22Rv1 (cell line): ENCODE data around the gene SPDYC.

Experiments
- ZFX ChIP-seq: fragments of 450-650 bp; IDR thresholded peaks from 2 replicates; pipeline ENCODE4 v1.6.1; 2017; ENCODE audit warnings: antibody characterized with exemption, borderline replicate concordance
- TF ChIP-seq, protein P1 (sequence below): fragments of 450-650 bp; IDR thresholded peaks from 2 replicates; pipeline ENCODE4 v1.5.1; 2017; ENCODE audit warnings: mild to moderate bottlenecking

- TF ChIP-seq, protein P1, sequence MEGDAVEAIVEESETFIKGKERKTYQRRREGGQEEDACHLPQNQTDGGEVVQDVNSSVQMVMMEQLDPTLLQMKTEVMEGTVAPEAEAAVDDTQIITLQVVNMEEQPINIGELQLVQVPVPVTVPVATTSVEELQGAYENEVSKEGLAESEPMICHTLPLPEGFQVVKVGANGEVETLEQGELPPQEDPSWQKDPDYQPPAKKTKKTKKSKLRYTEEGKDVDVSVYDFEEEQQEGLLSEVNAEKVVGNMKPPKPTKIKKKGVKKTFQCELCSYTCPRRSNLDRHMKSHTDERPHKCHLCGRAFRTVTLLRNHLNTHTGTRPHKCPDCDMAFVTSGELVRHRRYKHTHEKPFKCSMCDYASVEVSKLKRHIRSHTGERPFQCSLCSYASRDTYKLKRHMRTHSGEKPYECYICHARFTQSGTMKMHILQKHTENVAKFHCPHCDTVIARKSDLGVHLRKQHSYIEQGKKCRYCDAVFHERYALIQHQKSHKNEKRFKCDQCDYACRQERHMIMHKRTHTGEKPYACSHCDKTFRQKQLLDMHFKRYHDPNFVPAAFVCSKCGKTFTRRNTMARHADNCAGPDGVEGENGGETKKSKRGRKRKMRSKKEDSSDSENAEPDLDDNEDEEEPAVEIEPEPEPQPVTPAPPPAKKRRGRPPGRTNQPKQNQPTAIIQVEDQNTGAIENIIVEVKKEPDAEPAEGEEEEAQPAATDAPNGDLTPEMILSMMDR: no peak
- no peak for TF ChIP-seq ZFX
Measured at GRCh38 chr11:65167656-65168055, 2.4 kb upstream of the SPDYC start.
